HEK293T (cell line): ENCODE results near the gene PARM1.

Experiments used
- ARNT ChIP-seq: fragments of 450-650 bp; IDR thresholded peaks from 2 replicates; pipeline ENCODE4 v1.6.1; 2017; ENCODE audit warnings: mild to moderate bottlenecking
- CTBP1 ChIP-seq: fragments of 450-650 bp; IDR thresholded peaks from 2 replicates; pipeline ENCODE4 v1.6.1; 2016; ENCODE audit warnings: borderline replicate concordance
- ELF4 ChIP-seq: fragments of 450-650 bp; IDR thresholded peaks from 2 replicates; pipeline ENCODE4 v1.6.1; 2017; ENCODE audit warnings: antibody characterized with exemption
- FOXA1 ChIP-seq: fragments of 450-650 bp; IDR thresholded peaks from 2 replicates; pipeline ENCODE4 v1.6.1; 2016; ENCODE audit warnings: mild to moderate bottlenecking
- FOXK2 ChIP-seq: fragments of 450-650 bp; IDR thresholded peaks from 2 replicates; pipeline ENCODE4 v1.6.1; 2016; ENCODE audit warnings: mild to moderate bottlenecking
- FOXM1 ChIP-seq: fragments of 450-650 bp; IDR thresholded peaks from 2 replicates; pipeline ENCODE4 v1.6.1; 2017; ENCODE audit warnings: mild to moderate bottlenecking, borderline replicate concordance
- L3MBTL2 ChIP-seq: fragments of 450-650 bp; conservative IDR thresholded peaks from 2 replicates; pipeline ENCODE4 v1.6.1; 2016; ENCODE audit warnings: mild to moderate bottlenecking
- SP1 ChIP-seq: fragments of 450-650 bp; IDR thresholded peaks from 2 replicates; pipeline ENCODE4 v1.6.1; 2017
- SUZ12 ChIP-seq: fragments of 450-650 bp; IDR thresholded peaks from 2 replicates; pipeline ENCODE4 v1.6.1; 2016; ENCODE audit warnings: mild to moderate bottlenecking
- TF ChIP-seq, protein P1 (sequence below): fragments of 450-650 bp; IDR thresholded peaks from 2 replicates; pipeline ENCODE4 v1.6.1; 2016

DNA sequence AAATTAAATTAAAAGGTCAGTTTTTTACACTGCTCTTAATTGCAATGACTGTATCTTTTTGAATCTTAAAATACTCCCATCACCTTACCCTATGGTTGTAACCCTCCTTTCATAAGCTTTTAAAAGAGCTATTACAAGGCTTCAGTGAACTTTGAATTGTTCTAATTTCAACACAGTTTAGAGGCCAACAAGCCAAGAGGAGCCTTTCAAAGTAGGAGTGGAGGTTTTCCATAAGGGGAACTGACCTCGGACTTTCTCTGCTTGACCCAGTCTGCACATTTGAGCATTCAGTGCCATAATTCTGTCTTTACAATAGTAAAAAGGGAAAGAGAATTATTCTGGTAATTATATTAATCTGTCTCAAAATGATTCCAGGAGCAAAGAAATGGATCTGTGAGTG lies 98.9 kb downstream of the PARM1 start:
- no peak for TF ChIP-seq FOXM1
- no peak for TF ChIP-seq ELF4
- TF ChIP-seq SUZ12: no peak
- no peak for TF ChIP-seq FOXK2
- no peak for TF ChIP-seq ARNT
- no peak for TF ChIP-seq SP1
- no peak for TF ChIP-seq CTBP1
- TF ChIP-seq L3MBTL2: no peak
- TF ChIP-seq, protein P1, sequence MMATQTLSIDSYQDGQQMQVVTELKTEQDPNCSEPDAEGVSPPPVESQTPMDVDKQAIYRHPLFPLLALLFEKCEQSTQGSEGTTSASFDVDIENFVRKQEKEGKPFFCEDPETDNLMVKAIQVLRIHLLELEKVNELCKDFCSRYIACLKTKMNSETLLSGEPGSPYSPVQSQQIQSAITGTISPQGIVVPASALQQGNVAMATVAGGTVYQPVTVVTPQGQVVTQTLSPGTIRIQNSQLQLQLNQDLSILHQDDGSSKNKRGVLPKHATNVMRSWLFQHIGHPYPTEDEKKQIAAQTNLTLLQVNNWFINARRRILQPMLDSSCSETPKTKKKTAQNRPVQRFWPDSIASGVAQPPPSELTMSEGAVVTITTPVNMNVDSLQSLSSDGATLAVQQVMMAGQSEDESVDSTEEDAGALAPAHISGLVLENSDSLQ: no peak
- no peak for TF ChIP-seq FOXA1
